CD4-positive, alpha-beta T cell treated with Interferon gamma for 1 hour (primary cell): Measurements from ENCODE around the gene RNASET2.
"Not testable (repeated sequence)": the region's sequence is repeated elsewhere in the genome, so short reads cannot be mapped to it uniquely, and the experiment has no call there.

Source experiments
- DNase-seq: peaks from one replicate; pipeline ENCODE4 v3.0.0-alpha.2; 2020

Gene RNASET2

DNA sequence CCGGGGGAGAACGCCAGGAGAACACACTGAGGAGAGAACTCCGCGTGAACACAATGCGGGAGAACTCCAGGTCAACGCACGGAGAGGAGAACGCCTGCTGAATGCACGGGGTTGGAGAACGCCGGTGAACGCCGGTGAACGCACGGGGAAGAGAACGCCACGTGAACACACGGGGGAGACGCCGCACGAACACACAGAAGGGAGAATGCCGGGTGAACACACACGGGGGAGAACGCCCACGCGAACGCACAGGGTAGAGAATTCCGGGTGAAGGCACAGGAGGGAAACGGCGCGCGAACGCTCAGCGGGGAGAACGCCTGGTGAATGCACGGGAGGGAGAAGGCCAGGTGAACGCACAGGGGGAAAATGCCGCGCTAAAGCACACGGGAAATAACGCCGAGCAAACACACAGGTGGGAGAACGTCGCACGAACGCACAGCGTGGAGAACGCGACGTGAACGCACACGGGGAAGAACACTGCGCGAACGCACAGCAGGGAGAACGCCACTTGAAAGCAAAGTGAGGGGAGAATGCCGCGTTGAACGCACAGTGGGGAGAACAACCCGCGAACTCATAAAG lies 56.1 kb downstream of the RNASET2 start:
- no peak for DNase-seq

GRCh38 chr6:166898910-166899309 lies 57.4 kb downstream of the RNASET2 start:
- DNase-seq, result no peak

- not testable (repeated sequence) for DNase-seq
These were observed 61.7 kb downstream of the RNASET2 start for GRCh38 chr6:166894614-166895013.

- not testable (repeated sequence) for DNase-seq
These were observed 63.9 kb downstream of the RNASET2 start for GRCh38 chr6:166892472-166892871.

- DNase-seq, result not testable (repeated sequence)
These were observed 69.6 kb downstream of the RNASET2 start for GRCh38 chr6:166886773-166887172.

DNA sequence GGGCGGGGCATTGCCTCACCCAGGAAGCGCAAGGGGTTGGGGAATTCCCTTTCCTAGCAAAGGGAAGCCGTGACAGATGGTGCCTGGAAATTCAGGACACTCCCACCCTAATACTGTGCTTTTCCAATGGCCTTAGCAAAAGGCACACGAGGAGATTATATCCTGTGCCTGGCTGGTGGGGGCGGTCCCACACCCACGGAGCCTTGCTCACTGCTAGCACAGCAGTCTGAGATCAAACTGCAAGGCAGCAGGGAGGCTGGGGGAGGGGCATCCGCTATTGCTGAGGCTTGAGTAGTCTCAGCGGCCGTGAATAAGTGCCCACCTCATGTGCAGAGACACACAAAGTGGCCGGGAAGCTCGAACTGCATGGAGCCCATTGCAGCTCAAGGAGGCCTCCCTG lies 71.4 kb downstream of the RNASET2 start:
- not testable (repeated sequence) for DNase-seq

DNA sequence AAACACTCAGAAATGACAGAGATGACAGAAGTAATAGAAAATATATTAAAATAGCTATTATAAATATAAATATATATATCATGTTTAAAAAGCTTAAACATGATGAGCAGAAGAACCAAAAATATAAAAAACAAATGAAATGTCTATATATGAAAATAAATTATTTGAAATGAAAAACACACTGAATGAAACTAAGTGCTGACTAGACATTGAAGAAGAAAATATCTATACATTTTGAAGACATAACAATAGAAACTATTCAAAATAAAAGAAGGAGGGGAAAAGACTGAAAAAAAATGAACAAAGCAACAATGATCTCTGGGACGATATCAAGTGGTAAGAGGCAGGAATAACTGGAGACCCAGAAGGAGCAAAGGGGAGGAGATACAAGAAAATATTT lies 76.8 kb downstream of the RNASET2 start:
- DNase-seq, result no peak
